Stimulated activated naive CD8-positive, alpha-beta T cell treated with anti-CD3 and anti-CD28 coated beads, Interleukin-15, amount 100 ng/mL, for 72 hours (primary cell): Measurements from ENCODE around the gene HSPG2.
A peak's percentile ranks its signal among the peaks of the same experiment; 100 is the strongest.
"Not testable (repeated sequence)": the region's sequence is repeated elsewhere in the genome, so short reads cannot be mapped to it uniquely, and the experiment has no call there.

Source experiments
- ATAC-seq: fragments of 150-1000 bp; cut with Tn5 transposase; 2 replicates; pipeline ENCODE4 v1.10.0; 2021; ENCODE audit warnings: mild to moderate bottlenecking, moderate library complexity
- DNase-seq, 2 donors: peaks; one replicate each; pipeline ENCODE4 v3.0.0; 2021 to 2022
- H3K27ac Mint-ChIP-seq, 2 donors: one replicate each; pipeline ENCODE4 v1.8.0; 2022; ENCODE audit warnings: mild to moderate bottlenecking in 2 of 2, mixed read lengths in 2 of 2, moderate library complexity in 2 of 2
- H3K27me3 Mint-ChIP-seq: one replicate; pipeline ENCODE4 v1.8.0; 2022; ENCODE audit warnings: mixed read lengths
- H3K4me1 Mint-ChIP-seq: one replicate; pipeline ENCODE4 v1.8.0; 2022; ENCODE audit warnings: mild to moderate bottlenecking, mixed read lengths
- H3K4me3 Mint-ChIP-seq, 2 donors: one replicate each; pipeline ENCODE4 v1.8.0; 2022; ENCODE audit warnings: mild to moderate bottlenecking in 2 of 2, mixed read lengths in 2 of 2, moderate library complexity in 1 of 2
- H3K9me3 Mint-ChIP-seq, 2 donors: one replicate each; pipeline ENCODE4 v1.8.0; 2022; ENCODE audit warnings: mixed read lengths in 2 of 2

Gene HSPG2

DNA sequence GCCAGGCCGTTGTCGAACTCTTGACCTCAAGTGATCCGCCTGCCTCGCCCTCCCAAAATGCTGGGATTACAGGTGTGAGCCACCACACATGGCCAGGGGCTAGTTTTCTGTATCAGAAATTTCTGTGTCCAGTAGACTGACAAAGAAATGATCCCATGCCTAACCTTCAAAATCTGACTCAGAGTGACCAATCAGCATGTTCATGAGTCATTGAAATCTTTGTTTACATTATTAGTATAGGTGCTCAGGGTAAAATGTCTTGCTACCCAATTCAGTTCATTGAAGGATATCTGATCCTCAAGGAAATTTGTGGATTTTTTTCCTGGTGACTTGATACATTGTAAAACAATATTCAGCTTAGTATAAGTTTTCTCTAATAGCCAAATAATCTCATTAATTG is 136.0 kb downstream of the HSPG2 start:
- no peaks in the 10 kb centered on the region for H3K9me3 Mint-ChIP-seq
- H3K4me1 Mint-ChIP-seq = no peaks in the 10 kb centered on the region
- H3K4me3 Mint-ChIP-seq = no peak overlapping the region
- H3K27ac Mint-ChIP-seq = no peak overlapping the region
- DNase-seq (no peak), ATAC-seq (no peak)
- no peaks in the 10 kb centered on the region for H3K27me3 Mint-ChIP-seq

DNA sequence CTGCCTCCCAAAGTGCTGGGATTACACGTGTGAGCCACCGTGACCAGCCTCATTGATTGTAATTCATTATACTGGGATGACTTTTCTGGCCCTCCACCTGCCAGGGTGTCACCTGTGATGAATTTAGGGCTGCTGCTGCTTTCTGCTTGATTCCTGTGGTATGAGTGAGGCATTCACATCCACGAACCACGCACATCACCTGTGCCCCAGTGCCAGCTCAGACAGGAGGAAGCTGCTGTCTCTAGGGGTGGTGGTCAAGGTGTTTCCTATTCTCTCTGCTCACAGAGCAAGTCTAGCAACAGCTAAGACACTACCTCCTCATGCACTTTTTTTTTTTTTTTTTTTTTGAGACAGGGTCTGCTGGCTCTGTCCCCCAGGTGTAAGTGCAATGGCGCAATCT is 137.4 kb downstream of the HSPG2 start:
- H3K9me3 Mint-ChIP-seq = peaks cover 5 to 7% of the 10 kb centered on the region in 2 donors
- H3K27ac Mint-ChIP-seq = no peak overlapping the region
- ATAC-seq (no peak), DNase-seq (no peak)
- no peaks in the 10 kb centered on the region for H3K4me1 Mint-ChIP-seq
- no peaks in the 10 kb centered on the region for H3K27me3 Mint-ChIP-seq
- no peak overlapping the region for H3K4me3 Mint-ChIP-seq

DNA sequence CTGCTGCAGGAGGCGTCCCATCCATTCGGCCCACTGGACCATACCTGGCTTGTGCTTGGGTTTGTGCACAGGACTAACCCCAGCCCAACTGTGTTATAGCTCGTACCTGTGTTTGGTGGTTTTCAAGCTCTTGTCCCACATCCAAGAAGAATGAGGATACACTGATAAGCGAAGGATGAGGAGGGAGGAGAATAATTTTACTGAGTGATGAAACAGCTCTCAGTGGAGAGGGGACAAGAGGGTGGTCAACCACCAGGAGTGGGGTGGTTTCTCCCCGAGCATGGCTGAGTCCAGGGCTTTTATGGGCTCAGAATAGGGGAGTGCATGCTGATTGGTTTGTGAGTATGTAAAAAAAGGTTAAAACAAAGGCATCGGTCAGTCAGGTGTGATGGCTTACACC is 142.0 kb downstream of the HSPG2 start:
- H3K27ac Mint-ChIP-seq = no peak overlapping the region
- H3K27me3 Mint-ChIP-seq = no peaks in the 10 kb centered on the region
- ATAC-seq = no peak
- H3K4me3 Mint-ChIP-seq = no peak overlapping the region
- DNase-seq = no peak
- H3K4me1 Mint-ChIP-seq = peaks cover 7% of the 10 kb centered on the region
- peaks cover 7 to 10% of the 10 kb centered on the region in 2 donors for H3K9me3 Mint-ChIP-seq

DNA sequence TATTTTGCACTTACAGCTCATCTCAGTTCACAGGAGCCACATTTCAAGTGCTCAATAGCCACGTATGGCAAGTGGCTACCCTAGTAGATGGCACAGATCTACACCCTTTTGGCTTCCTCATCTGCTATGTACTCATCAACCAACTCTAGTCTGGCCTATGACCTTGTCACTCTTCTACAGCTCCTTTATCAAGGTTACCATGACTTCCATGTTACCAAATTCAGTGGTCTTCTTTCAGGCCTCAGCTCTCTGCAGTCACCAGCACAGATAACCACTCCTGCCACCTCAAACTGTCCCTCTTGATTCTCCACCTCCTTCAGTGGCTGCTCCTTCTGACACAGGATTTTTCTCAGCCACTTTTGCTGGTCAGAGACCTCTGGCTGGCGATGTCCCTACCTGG is 142.5 kb downstream of the HSPG2 start:
- no peak overlapping the region for H3K4me3 Mint-ChIP-seq
- H3K9me3 Mint-ChIP-seq = peaks cover 7 to 10% of the 10 kb centered on the region in 2 donors
- peaks cover 7% of the 10 kb centered on the region for H3K4me1 Mint-ChIP-seq
- DNase-seq (no peak), ATAC-seq (no peak)
- H3K27ac Mint-ChIP-seq = no peak overlapping the region
- H3K27me3 Mint-ChIP-seq = no peaks in the 10 kb centered on the region

DNA sequence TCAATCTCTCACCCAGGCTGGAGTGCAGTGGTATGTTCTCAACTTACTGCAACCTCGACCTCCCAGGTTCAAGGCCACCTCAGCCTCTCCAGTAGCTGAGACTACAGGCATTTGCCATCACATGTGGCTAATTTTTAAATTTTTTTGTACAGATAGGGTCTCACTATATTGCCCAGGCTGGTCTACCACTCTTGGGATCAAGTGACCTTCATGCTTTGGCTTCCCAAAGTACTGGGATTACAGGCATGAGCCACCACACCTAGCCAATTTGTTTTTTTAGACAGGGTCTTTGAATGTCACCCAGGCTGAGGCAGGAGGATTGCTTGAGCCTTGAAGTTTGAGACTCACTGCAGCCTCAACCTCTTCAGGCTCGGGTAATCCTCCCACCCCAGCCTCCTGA is 144.0 kb downstream of the HSPG2 start:
- H3K9me3 Mint-ChIP-seq = peaks cover 7 to 10% of the 10 kb centered on the region in 2 donors
- no peak for DNase-seq
- ATAC-seq = no peak
- peaks cover 7% of the 10 kb centered on the region for H3K4me1 Mint-ChIP-seq
- no peaks in the 10 kb centered on the region for H3K27me3 Mint-ChIP-seq
- H3K4me3 Mint-ChIP-seq = no peak overlapping the region
- H3K27ac Mint-ChIP-seq = no peak overlapping the region

DNA sequence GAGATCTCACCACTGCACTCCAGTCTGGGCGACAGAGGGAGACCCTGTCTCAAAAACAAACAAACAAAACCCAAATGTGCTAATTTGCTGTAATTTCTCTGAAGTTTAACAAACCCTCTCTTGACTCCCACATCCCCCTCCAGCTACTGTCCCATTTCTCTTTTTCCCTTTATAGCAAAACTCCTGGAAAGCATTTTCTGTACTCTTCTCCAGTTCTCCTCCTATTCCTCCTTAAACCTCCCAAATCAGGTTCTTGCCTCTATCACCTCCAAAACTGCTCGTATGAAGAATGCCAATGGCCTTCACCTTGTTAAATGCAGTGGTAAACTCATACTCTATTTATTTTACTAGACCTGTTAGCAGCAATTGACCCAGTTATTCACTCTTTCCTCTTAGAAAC is 150.5 kb downstream of the HSPG2 start:
- Mint-ChIP-seq H3K27me3 (no peaks in the 10 kb centered on the region), H3K4me3 (no peak overlapping the region), H3K4me1 (peaks cover 6% of the 10 kb centered on the region), H3K9me3 (no peaks in the 10 kb centered on the region), H3K27ac (no peak overlapping the region)
- no peak for ATAC-seq
- DNase-seq = no peak

DNA sequence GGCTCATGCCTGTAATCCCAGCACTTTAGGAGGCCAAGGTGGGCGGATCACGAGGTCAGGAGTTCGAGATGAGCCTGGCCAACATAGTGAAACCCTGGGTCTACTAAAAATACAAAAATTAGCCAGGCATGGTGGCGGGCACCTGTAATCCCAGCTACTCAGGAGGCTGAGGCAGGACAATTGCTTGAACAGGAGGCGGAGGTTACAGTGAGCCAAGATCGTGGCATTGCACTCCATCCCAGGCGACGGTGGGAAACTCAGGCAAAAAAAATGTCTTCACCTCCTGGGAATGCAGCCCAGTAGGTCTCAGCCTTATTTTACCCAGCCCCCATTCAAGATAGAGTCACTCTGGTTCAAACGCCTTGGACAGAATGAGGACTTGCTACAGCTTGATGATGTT is 151.3 kb downstream of the HSPG2 start:
- not testable (repeated sequence) for H3K27me3 Mint-ChIP-seq, H3K4me3 Mint-ChIP-seq, H3K9me3 Mint-ChIP-seq, H3K4me1 Mint-ChIP-seq, ATAC-seq, DNase-seq, H3K27ac Mint-ChIP-seq

DNA sequence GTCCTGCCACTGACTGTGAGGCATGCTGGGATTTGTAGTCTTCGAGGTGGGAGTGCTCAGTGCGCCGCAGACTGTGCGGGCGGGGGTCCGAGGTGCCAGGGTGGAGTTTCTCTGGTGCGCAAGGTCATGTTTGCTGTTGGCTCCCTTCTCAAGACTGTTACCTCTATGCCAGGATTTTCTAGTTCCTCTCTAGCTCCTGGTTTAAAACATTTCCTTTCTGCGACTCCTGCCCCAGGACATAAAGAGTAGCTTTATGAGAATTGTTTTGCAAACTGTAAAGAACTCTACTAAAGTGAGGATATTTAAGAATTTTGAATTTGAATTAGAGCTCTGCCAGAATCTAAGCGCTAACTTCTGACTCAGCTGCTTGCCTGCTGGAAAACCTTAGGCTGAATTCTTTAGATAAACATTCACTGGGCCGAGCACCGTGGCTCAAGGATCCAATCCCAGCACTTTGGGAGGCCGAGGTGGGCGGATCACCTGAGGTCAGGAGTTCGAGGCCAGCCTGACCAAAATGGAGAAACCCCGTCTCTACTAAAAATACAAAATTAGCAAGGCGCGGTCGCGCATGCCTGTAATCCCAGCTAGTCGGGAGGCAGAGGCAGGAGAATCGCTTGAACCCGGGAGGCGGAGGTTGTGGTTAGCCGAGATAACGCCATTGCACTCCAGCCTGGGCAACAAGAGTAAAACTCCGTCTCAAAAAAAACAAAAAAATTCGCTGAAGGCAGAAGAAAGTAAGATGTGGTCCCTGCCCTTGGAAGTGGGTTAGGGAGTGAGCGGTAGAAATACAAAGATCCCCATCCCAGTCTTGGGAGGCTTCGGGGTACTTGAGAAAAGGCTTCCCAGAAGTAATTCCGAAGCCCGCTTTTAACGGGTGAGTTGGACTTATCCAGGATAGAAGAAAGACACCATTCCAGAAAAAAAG is 153.2 kb downstream of the HSPG2 start:
- H3K9me3 Mint-ChIP-seq = no peaks in the 10 kb centered on the region
- peak overlapping the region; percentile 100 for H3K27ac Mint-ChIP-seq
- no peaks in the 10 kb centered on the region for H3K27me3 Mint-ChIP-seq
- ATAC-seq (peak; percentile 83), DNase-seq (peak in 1 of 2 donors; percentile 92)
- peaks cover 20% of the 10 kb centered on the region for H3K4me1 Mint-ChIP-seq
- H3K4me3 Mint-ChIP-seq = peak overlapping the region; percentile 84 to 98

DNA sequence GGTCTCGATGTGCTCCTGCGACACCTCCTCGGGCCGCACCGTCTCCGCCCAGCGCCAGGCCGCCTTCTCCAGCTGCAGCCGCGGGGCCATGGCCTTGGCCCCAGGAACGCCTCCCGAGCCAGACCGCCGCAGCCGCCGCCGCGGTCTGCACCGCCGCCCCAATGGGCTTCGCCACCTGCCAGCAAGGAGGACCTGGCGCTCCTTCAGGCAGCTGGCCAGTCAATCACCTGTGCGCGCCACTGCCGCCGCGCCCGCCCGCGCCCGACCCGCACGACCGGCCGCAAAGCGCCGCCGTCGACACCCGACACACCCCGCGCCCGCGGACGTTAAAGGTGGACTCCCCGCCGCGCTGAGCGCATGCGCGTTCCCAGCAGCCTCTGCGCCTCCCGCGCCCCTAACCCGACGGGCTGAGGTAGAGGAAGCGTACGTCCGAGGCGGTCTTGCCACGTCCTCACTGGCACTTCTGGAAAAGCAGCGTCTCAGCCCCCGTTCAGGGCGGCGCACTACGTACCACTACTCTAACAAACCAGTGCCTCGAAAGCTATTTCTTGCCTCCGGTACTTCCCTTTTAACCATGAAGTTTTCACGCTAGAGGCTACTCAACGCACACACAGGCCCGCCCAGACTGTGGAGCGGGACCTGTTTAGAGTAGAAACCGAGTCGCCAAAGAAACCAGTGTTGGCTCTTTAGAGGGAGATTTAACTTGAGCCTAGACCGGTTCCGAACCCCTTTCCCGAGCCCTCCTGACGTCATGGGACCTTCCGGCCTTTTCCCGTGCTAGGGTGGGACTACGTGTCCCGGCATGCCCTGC is 154.0 kb downstream of the HSPG2 start, which contains the start of gene USP48:
Gene USP48, minus strand, starts transcription at position 282 of the 811 bp plus-strand sequence. Its CDS starts 192 bp downstream, at position 90.
- H3K4me3 Mint-ChIP-seq = peak within 1 kb of the TSS; percentile 84 to 98
- no peaks in the 10 kb centered on the region for H3K27me3 Mint-ChIP-seq
- DNase-seq (peak; percentile 98), ATAC-seq (peak; percentile 83)
- peaks cover 24% of the 10 kb centered on the region for H3K4me1 Mint-ChIP-seq
- H3K9me3 Mint-ChIP-seq = peaks cover 0 to 2% of the 10 kb centered on the region in 2 donors
- H3K27ac Mint-ChIP-seq = peak within 1 kb of the TSS; percentile 100

DNA sequence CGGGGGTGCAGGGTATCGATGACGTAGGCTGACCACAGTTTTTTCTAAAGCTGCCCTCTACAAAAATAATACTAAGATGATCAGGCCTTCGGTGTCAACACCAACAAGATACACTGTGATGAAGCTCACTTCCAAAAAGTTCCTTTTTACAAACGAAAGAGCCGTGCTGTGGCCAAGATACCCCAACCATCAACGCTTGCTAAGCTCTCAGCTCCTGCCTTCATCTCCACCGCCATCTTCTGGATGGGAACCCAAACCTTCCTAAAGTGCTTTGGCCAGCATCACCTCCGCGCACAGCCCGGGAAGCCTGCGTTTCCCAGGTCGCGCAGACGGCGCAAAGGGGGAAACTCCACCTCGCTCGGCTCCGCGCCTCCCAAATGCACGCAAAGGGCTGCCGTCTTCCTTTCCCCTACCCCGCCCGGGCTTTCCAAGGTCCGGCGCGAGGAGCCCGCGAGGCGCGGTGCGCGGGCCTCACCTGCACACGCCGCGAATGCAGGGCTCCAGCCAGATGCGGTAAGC is 154.7 kb downstream of the HSPG2 start:
- DNase-seq = peak; percentile 60 to 70

DNA sequence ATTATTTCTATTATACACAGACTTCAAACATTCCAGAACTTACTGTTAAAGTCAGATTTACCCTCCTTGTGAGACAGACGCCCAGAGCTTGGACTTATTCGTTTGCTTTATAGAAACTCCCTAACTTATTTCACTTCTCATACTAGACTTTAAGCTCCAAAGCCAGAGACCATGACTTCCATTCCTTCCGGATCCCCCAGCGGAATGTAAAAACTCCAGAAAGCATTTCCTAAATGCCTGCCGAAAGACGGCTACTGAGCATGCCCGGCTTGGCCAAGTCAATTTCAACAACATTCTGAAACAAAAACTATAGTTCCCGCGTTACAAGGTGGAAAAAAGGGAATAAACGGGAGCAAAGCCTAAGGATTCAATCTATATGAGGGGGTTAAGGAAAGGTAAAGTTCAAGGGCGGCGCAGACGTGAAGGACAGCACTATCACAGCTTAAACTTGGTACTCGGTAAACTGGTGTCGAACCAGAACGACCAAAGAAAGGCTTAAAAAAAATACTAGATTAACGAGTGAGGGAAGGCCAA is 155.2 kb downstream of the HSPG2 start:
- Mint-ChIP-seq H3K4me3 (peak overlapping the region; percentile 84 to 98), H3K27me3 (no peaks in the 10 kb centered on the region), H3K27ac (peak overlapping the region; percentile 79 to 100), H3K4me1 (peaks cover 36% of the 10 kb centered on the region), H3K9me3 (peaks cover 0 to 6% of the 10 kb centered on the region in 2 donors)
- no peak for DNase-seq
- ATAC-seq = no peak

More for the DNA sequence above, 154.7 kb downstream of the HSPG2 start:
- peak overlapping the region; percentile 79 to 100 for H3K27ac Mint-ChIP-seq
- H3K4me1 Mint-ChIP-seq = peaks cover 31% of the 10 kb centered on the region
- no peaks in the 10 kb centered on the region for H3K27me3 Mint-ChIP-seq
- peak; percentile 29 for ATAC-seq
- peaks cover 0 to 6% of the 10 kb centered on the region in 2 donors for H3K9me3 Mint-ChIP-seq
- H3K4me3 Mint-ChIP-seq = peak overlapping the region; percentile 84 to 98

DNA sequence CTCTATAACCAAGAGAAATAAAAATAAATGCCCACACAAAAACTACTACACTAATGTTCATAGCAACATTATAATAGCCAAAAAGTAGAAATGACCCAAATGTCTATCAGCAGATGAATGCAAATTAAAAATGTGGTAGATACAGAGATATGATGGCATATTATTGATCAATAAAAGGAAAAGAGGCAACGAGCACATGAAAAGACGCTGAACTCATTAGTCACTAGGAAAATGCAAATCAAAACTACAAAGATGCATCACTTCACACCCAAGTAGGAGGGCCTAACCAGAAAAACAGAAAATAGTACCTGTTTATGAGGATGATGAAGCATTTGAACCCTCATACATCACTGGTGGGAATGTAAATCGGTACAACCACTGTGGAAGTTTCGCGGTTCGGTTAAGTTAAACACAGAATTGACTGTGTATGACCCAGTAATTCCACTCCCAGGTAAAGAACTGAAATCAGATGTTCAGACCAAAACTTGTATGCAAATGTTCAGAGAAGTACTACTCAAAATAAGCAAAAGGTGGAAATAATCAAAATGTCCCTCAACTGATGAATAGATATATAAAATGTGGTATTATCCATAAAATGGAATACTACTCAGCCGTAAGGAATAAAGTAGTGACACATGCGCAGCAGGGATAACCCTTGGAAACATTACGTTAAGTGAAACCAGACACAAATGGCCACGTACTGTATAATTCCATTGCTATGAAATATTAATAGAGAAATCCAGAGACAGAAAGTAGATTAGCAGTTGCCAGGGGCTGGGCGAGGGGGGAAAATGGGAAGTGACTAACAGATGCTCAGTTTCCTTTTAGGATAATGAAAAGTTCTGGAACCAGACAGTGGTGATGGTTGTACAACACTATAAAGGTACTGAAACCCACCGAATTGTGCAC is 157.2 kb downstream of the HSPG2 start:
- DNase-seq (peak; percentile 42 to 81), ATAC-seq (peak; percentile 61)
- H3K27ac Mint-ChIP-seq = peak overlapping the region; percentile 63 to 98
- H3K9me3 Mint-ChIP-seq = peaks cover 0 to 6% of the 10 kb centered on the region in 2 donors
- peak overlapping the region; percentile 73 to 87 for H3K4me3 Mint-ChIP-seq
- peaks cover 56% of the 10 kb centered on the region for H3K4me1 Mint-ChIP-seq
- no peaks in the 10 kb centered on the region for H3K27me3 Mint-ChIP-seq

DNA sequence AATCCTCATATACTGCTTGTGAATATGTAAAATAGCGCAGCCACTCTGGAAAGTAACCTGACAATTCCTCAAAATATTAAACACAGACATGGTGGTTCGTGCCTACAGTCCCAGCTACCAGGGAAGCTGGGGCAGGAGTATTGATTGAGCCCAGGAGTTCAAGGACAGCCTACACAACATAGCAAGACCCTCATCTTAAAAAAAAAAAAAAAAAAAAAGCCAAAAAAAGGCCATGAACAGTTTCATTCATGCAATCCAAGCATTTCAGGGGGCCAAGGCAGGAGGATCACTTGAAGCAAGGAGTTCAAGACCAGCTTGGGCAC is 158.7 kb downstream of the HSPG2 start:
- Mint-ChIP-seq H3K4me3 (peak overlapping the region in 1 of 2 donors; percentile 47), H3K4me1 (peaks cover 58% of the 10 kb centered on the region), H3K9me3 (peaks cover 0 to 6% of the 10 kb centered on the region in 2 donors), H3K27ac (peak overlapping the region in 1 of 2 donors; percentile 49), H3K27me3 (no peaks in the 10 kb centered on the region)
- DNase-seq = no peak
- ATAC-seq = no peak

DNA sequence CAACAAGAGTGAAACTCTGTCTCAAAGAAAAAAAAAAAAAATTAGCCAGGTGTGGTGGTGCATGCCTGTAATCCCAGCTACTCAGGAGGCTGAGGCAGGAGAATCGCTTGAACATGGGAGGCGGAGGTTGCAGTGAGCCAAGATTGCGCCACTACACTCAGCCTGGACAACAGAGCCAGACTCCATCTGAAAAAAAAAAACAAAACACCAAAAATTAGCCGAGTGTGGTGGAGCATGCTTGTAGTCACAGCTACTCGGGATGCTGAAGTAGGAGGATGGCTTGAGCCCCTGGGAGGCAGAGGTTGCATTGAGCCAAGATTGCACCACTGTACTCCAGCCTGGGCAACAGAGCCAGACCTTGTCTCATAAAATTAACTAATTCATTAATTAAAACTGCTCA is 160.2 kb downstream of the HSPG2 start:
- H3K4me3 Mint-ChIP-seq, H3K27ac Mint-ChIP-seq: not testable (repeated sequence)
- peaks cover 67% of the 10 kb centered on the region for H3K4me1 Mint-ChIP-seq

More for the DNA sequence above, 160.2 kb downstream of the HSPG2 start:
- DNase-seq, H3K27me3 Mint-ChIP-seq, ATAC-seq, H3K9me3 Mint-ChIP-seq: not testable (repeated sequence)
